NCI-H1694 (cell line): Measurements from ENCODE around the gene KRT13.
"Not testable (repeated sequence)": the region's sequence is repeated elsewhere in the genome, so short reads cannot be mapped to it uniquely, and the experiment has no call there.

Experiments used
- DNase-seq: peaks from one replicate; lab custom pipeline; 2025; lab: John Stamatoyannopoulos, UW

The KRT13 gene

GRCh38 chr17:41505007-41505808 is at the start of gene KRT13:
TSS of gene KRT13 (minus strand) at chr17:41505612. CDS start at chr17:41505550, 62 bp downstream.
- DNase-seq: no peak

GRCh38 chr17:41553987-41554680 is 48.7 kb upstream of the KRT13 start:
- DNase-seq: no peak

GRCh38 chr17:41553176-41553575 is 47.8 kb upstream of the KRT13 start:
- no peak for DNase-seq

DNA sequence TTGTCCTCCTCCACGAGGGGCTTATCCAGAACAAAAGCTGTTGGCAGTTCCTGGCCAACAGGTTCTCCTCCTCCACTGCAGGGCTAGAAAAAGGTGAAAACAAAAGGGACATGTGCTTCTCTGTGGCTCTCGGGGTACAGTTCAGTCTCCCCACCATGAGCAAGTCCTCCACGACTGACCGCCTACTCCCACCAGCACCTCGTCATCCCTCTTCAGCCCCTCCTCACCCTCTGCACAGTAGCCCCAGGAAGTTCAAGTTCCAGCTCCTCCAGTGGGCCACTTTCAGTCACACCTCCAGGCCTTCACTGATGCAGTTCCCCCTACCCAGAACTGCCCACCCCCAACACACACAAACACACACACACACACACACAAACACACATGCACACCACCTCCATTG is 47.0 kb upstream of the KRT13 start:
- no peak for DNase-seq

DNA sequence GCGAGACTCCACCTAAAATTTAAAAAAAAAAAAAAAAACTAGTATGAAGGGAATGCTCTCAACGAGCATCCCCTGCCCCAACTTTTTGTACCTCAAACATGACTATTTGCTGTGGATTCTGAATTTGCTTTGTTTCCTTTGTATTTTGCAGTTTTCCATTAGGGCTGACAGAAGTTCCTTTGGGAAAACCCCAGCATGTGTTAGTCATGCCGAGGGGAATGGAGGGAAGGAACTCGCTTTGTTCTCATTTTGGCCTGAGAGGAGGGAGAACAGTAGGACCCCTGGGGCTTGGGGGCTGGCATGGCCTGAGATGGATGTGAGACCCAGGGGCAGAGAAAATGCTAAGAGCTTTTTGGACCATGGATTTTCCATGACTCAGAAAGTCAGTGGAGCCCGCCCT is 46.0 kb upstream of the KRT13 start:
- no peak for DNase-seq

- DNase-seq: no peak
Observed at GRCh38 chr17:41549596-41550039, 44.2 kb upstream of the KRT13 start.

DNA sequence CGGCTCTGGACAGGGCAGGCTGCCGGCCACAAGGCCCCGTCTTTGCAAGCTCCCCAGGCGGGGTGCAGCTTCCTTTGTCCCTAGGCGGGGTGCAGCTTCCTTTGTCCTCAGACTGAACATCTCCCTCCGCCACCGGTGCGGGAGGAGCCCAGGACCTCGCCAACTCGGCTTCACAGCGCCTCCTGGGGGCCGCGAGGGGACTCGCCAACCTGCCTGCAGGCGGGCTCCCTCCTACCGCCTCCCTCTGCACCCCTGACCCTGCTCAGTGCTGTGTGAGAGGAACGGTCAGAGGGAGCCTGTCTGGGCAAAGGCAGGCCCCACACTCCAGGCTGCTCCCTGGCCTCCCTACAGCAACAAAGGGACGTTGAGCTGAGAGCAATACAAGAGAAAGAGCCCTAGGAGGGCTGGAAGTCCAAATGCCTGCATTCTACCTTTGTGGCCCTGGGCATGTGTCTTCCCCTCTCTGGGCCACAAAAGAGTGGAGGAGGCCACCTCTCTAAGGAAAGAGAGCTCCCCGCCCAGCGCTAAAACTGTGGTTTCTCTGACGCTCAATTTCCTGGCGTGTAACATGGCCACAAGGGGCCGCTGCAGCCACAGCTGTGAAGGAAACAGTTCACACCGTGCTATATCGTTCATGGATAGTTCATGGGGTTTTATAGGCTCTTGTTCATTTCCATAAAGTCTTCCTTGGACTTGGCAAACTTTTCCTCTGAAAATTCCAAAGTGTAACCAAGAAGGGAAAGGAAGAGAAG is 43.6 kb upstream of the KRT13 start:
- DNase-seq: peak; percentile 91

DNA sequence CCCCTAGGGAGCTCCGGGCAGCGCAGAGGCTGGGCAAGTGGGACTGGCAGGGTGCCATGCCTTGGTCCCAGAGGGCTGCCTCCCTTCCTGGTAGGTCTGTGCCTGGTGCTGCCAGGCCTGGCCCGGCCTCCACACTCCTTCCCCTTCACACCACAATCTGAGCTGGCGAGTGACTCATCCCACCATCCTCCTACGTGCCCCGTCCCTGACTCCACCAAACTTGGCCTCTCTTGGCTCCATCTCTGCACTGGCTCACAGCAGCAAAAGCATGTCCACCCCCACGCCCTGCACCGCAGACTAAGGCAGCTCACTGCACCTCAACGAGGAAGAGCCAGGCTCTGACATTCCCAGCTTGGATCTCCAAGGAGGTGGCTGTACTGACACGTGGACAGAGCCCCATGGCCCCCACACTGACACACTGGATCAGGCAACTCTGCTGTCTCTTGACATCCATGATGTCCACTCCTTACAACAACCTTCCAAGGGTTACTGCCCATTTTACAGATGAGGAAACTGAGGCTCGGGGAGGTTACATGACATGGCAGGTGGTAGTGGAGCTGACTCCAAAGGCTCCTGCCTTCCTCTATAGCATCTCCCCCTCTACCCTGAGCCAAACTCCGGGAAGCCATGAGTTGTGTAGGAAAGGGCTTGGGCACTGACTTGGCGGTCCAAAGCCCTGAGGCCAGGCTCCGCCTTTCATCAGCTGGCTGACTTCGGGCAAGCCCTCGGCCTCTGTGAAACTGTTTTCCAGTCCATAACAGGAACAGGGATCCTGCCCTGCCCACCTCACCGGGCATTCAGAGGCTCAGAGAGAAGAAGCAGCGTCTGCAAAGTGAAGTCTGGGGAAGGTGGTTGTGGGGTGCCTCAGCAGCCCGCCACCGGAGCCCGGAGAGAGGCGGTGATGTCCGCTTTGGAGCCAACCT is 42.8 kb upstream of the KRT13 start:
- DNase-seq: no peak

DNA sequence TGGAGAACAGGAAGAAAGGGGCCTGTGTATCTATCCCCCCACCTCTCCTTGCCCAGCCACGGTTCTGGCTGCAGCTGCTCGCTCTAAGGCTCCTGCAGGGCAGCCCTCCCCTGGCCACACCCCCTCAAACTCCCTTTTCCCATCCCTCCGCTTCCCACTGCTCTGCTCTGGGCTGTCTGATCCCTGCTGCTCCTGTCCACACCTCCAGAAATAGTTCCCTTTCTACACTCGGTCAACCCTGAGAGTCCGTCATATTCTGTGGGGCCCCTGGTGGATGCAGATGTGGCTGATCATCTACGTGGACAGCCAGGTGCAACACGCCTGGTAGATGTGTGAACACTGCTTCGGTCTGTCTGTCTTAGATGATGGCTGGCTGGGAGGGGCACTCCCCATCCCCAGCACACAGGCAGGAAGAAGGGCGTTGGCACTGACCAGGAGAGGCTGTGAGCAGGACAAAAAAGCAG is 42.0 kb upstream of the KRT13 start:
- DNase-seq: no peak

DNA sequence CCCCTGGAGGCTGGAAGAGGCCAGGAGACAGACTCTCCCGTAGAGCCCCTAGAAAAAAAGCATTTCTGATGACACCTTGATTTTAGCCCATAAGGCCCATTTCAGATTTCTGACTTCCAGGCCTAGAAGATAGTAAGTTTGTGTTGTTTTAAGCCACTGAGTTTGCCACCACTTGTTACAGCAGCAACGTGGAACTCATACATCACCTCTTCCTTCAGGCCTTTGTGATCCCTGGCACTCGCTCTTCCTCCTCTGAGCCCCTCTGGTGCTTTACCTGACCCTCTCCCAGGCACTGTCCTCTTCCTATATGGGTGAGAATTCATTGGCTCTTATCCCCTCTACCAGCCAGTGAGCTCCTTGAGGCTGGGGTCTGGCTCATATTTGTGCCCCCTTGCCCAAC is 41.4 kb upstream of the KRT13 start:
- DNase-seq: no peak

GRCh38 chr17:41545829-41546410 is 40.5 kb upstream of the KRT13 start:
- no peak for DNase-seq

DNA sequence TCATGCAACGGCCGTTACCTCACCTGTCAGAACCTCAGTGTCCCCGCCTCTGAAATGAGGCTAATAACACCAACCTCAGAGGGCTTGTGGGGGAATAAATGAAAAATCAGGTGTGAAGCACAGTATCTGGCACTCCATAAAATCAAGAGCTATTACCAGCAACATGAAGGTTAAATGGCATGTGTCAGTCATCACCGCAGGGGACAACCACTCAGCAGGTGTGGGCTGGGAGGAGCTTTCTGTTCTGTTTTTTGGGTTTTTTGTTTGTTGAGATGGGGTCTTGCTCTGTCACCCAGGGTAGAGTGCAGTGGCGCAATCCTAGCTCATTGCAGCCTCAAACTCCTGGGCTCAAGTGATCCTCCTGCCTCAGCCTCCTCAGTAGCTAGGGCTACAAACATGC is 39.5 kb upstream of the KRT13 start:
- DNase-seq: no peak

GRCh38 chr17:41544491-41544892 is 39.1 kb upstream of the KRT13 start:
- DNase-seq: peak; percentile 95

GRCh38 chr17:41542786-41543185 is 37.4 kb upstream of the KRT13 start:
- not testable (repeated sequence) for DNase-seq

- no peak for DNase-seq
Observed at GRCh38 chr17:41542357-41542756, 36.9 kb upstream of the KRT13 start.

GRCh38 chr17:41540921-41541625 is 35.7 kb upstream of the KRT13 start:
- DNase-seq: no peak

GRCh38 chr17:41539979-41540701 is 34.7 kb upstream of the KRT13 start:
- no peak for DNase-seq

DNA sequence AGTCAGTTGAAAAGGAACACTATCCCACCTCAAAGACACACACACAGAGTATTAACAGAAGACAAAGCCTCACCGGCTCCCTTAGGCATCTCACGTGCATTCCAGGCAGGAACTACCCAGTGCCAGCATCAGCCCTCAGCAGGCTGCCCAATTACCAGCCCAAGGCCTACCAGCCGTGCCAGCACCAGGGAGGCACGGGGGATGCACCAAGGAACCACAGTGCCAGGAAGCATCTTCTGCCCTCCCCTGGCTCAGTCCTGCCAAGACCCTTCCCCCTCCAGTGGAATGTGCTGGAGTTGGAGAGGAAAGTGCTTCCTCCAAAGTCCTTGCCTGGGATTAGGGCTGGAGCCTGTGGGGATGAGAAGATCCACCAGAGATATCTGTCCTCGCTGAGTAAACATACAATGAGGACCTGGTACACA is 33.7 kb upstream of the KRT13 start:
- DNase-seq: no peak

- no peak for DNase-seq
Observed at GRCh38 chr17:41538565-41538991, 33.2 kb upstream of the KRT13 start.

DNA sequence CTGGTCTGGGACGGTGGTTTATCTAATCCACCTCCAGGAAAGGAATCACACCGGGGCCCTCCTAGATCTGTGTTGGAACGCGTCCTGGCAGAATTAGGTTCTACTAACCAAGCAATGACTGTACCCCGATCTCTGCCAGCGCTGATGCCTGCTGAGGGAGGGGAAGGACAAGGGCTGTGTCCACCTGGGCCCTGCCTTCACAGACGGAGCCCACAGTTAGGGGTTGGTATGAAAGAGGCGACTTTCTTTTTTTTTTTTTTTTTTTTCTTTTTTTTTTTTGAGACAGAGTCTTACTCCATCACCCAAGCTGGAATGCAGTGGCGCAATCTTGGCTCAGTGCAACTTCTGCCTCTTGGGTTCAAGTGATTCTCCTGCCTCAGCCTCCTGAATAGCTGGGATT is 32.6 kb upstream of the KRT13 start:
- DNase-seq: no peak
